ENCODE data around the gene TTC23. TPM values are rescaled to one million over a fixed set of nuclear protein-coding genes. Genes with fewer than 3 reads are reported as not detected.
"Not testable (repeated sequence)": the region's sequence is repeated elsewhere in the genome, so short reads cannot be mapped to it uniquely, and the experiment has no call there.

TTC23 gene
- total RNA-seq, 1 donor from 2014 or later: 7.8 TPM

- peaks cover 5% of the 10 kb centered on the region for H3K27me3 Mint-ChIP-seq (ENCODE audit: unreplicated experiment)
- H3K9me3 Mint-ChIP-seq (ENCODE audit: unreplicated experiment): no peaks in the 10 kb centered on the region
- peaks cover 6% of the 10 kb centered on the region for H3K4me1 Mint-ChIP-seq (ENCODE audit: low read depth, unreplicated experiment)
- H3K27ac Mint-ChIP-seq (ENCODE audit: unreplicated experiment): no peak overlapping the region
- DNase-seq: no peak
- H3K36me3 Mint-ChIP-seq (ENCODE audit: unreplicated experiment): no peaks in the 10 kb centered on the region
- TF ChIP-seq CTCF (IDR thresholded peaks at IDR 0.05; ENCODE audit: partially characterized antibody, unreplicated experiment): no peak
- no peak overlapping the region for H3K4me3 Mint-ChIP-seq (ENCODE audit: unreplicated experiment)
Observed at GRCh38 chr15:99117111-99117510, 132.3 kb downstream of the TTC23 start.

DNA sequence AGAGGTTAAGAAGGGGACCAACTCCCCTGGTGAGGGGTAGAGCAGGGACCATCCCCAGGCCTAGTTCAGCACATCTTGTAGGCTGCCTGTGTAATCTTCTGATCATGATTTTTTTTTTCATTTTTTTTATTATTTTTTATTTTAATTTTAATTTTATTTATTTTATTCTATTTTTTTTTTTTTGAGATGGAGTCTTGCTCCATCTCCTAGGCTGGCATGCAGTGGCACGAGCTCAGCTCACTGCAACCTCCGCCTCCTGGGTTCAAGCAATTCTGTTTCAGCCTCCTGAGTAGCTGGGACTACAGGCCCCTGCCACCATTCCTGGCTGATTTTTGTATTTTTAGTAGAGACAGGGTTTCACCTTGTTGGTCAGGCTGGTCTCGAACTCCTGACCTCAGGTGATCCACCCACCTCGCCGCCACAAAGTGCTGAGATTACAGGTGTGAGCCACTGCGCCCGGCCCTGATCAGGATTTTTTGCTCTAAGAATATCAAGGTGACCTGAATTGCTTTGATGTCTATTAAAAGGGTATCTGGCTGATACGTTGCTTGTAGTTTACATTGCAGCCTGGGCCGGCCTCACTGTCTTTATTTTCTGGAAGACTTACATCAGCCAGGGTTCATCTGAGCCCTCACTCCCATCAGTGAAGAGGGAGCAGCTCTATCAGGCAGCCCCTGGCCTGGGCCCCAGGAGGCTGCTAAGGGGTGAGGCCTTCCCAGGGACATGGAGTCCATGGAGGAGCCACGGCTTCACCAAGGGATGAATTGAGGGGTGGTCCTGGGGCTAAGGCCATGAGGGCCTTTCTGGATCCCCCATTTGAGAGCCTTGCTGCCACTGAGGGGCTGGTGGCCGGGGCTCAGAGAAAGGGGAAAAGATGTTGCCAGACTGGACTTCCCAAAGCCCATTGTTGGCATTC, 133.8 kb downstream of the TTC23 start:
- no peak for DNase-seq
- no peak overlapping the region for H3K27ac Mint-ChIP-seq (ENCODE audit: unreplicated experiment)
- no peaks in the 10 kb centered on the region for H3K9me3 Mint-ChIP-seq (ENCODE audit: unreplicated experiment)
- peaks cover 5% of the 10 kb centered on the region for H3K27me3 Mint-ChIP-seq (ENCODE audit: unreplicated experiment)
- TF ChIP-seq CTCF (IDR thresholded peaks at IDR 0.05; ENCODE audit: partially characterized antibody, unreplicated experiment): no peak
- H3K36me3 Mint-ChIP-seq (ENCODE audit: unreplicated experiment): no peaks in the 10 kb centered on the region
- no peaks in the 10 kb centered on the region for H3K4me1 Mint-ChIP-seq (ENCODE audit: low read depth, unreplicated experiment)
- no peak overlapping the region for H3K4me3 Mint-ChIP-seq (ENCODE audit: unreplicated experiment)

DNA sequence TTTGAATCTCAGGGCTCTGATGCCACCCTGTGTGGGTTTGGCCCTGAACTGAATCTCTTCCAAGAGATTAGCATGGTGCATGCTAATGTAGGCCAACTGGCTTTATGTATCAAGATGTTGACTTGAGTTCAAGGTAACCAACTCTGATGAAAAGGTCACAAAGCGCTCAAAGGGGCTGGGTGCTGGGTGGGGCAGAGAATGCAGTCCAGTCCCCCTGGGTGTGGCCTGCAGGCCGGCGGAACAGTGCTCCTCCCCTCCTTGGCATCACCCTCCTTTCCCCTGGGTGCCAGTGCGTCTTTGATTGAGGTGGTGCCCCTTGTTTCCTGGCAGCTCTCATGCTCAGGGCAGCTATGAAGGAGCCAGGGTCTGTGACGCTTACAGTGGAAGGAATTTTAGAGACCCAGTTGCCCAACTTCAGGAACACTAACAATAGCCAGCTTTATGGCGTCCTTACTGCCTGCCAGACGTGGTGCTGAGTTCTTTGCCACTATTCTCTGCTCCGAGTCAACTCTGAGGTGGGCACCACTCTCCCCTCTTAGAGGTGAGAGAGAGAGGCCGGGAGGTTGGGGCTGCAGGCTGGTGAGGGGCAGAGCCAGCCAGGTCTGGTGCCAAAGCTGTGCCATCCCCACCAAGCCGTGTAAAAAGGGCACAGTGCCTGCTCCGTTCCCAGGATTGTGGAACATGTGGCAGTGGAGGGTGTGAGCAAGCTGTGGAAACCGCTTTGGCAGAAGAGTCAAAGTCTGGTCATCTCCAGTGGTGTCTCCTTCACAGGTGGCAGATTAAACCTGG, 134.7 kb downstream of the TTC23 start:
- no peak for TF ChIP-seq CTCF (IDR thresholded peaks at IDR 0.05; ENCODE audit: partially characterized antibody, unreplicated experiment)
- H3K9me3 Mint-ChIP-seq (ENCODE audit: unreplicated experiment): no peaks in the 10 kb centered on the region
- no peak overlapping the region for H3K4me3 Mint-ChIP-seq (ENCODE audit: unreplicated experiment)
- no peaks in the 10 kb centered on the region for H3K27me3 Mint-ChIP-seq (ENCODE audit: unreplicated experiment)
- no peak for DNase-seq
- no peaks in the 10 kb centered on the region for H3K4me1 Mint-ChIP-seq (ENCODE audit: low read depth, unreplicated experiment)
- no peaks in the 10 kb centered on the region for H3K36me3 Mint-ChIP-seq (ENCODE audit: unreplicated experiment)
- no peak overlapping the region for H3K27ac Mint-ChIP-seq (ENCODE audit: unreplicated experiment)

- no peak for DNase-seq
- Mint-ChIP-seq H3K9me3 (ENCODE audit: unreplicated experiment) (no peaks in the 10 kb centered on the region), H3K4me3 (ENCODE audit: unreplicated experiment) (no peak overlapping the region), H3K27me3 (ENCODE audit: unreplicated experiment) (peaks cover 1% of the 10 kb centered on the region), H3K4me1 (ENCODE audit: low read depth, unreplicated experiment) (no peaks in the 10 kb centered on the region), H3K27ac (ENCODE audit: unreplicated experiment) (no peak overlapping the region), H3K36me3 (ENCODE audit: unreplicated experiment) (no peaks in the 10 kb centered on the region)
- TF ChIP-seq CTCF (IDR thresholded peaks at IDR 0.05; ENCODE audit: partially characterized antibody, unreplicated experiment): no peak
Observed at GRCh38 chr15:99113547-99114271, 135.7 kb downstream of the TTC23 start.

DNA sequence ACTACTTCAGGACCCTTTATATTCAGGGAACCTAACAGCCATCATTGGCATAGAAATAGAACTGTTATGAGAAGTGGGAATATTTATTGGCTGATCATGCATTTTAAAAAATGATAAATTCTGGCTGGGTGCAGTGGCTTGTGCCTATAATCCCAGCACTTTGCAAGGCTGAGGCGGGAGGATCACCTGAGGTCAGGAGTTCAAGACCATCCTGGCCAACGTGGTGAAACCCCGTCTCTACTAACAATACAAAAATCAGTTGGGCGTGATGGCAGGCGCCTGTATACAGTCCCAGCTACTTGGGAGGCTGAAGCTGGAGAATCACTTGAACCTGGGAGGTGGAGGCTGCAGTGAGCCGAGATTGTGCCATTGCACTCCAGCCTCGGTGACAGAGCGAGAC, 137.7 kb downstream of the TTC23 start:
- DNase-seq; H3K36me3 Mint-ChIP-seq (ENCODE audit: unreplicated experiment); H3K27ac Mint-ChIP-seq (ENCODE audit: unreplicated experiment); H3K9me3 Mint-ChIP-seq (ENCODE audit: unreplicated experiment); H3K27me3 Mint-ChIP-seq (ENCODE audit: unreplicated experiment); H3K4me3 Mint-ChIP-seq (ENCODE audit: unreplicated experiment); H3K4me1 Mint-ChIP-seq (ENCODE audit: low read depth, unreplicated experiment): not testable (repeated sequence)
